K562 (cell line): ENCODE data around the gene TNPO3. TPM values are rescaled to one million over a fixed set of nuclear protein-coding genes. Genes with fewer than 3 reads are reported as not detected.

Experiments
- BCLAF1 ChIP-seq, 2 experiments: fragments of 450-650 bp in 1 of 2; IDR thresholded peaks; 2 replicates each; pipeline ENCODE4 v1.6.1; 2011 to 2017; ENCODE audit warnings: low read depth in 2 of 2, antibody characterized with exemption in 1 of 2, borderline replicate concordance in 1 of 2, low read length in 1 of 2, mild to moderate bottlenecking in 1 of 2, mixed read lengths in 1 of 2; ENCODE audit not compliant: control insufficient read depth in 1 of 2
- ETS1 ChIP-seq: conservative IDR thresholded peaks from 2 replicates; pipeline ENCODE4 v1.6.1; 2011; ENCODE audit warnings: low read depth, mild to moderate bottlenecking, low read length; ENCODE audit not compliant: control insufficient read depth
- POLR2G ChIP-seq: fragments of 200-400 bp; formaldehyde crosslinking; IDR thresholded peaks from 2 replicates; pipeline ENCODE4 v1.6.1; 2017; ENCODE audit warnings: low read depth, mild to moderate bottlenecking, antibody characterized with exemption, low read length, moderate library complexity
- RBBP5 ChIP-seq: fragments of 200-600 bp; sonication (generic); IDR thresholded peaks from 2 replicates; pipeline ENCODE4 v1.6.1; 2012; ENCODE audit warnings: borderline replicate concordance, mild to moderate bottlenecking, low read length, control low read depth, inconsistent platforms; ENCODE audit not compliant: insufficient read depth, poor library complexity, severe bottlenecking
- VEZF1 ChIP-seq: fragments of 200-800 bp; sonication (Bioruptor generic); IDR thresholded peaks from 2 replicates; pipeline ENCODE4 v1.6.1; 2017; ENCODE audit warnings: missing genetic modification characterization, missing compliant biosample characterization
- ZNF830 ChIP-seq: fragments of 250-450 bp; sonication (Bioruptor Pico); IDR thresholded peaks from 2 replicates; pipeline ENCODE4 v1.5.0; 2021; ENCODE audit warnings: mild to moderate bottlenecking
- polyA plus RNA-seq, 8 experiments: library from polyadenylated mRNA; depleted of rRNA in 4 of 8; stranded (reverse) in 5 of 8; unstranded in 3 of 8; fragments of >200 nt; fragmentation: Nextera tagmentation in 2 of 8; fragmentation: Illumina TruSeq in 1 of 8; extraction: Ambion mirVana in 2 of 8; extraction: Trizol in 1 of 8; gene quantifications; 2 replicates each; pipeline versions ENCODE4 v1.2.1 to v1.2.3, GENCODE V29; 2011 to 2014; ENCODE audit warnings: inconsistent platforms in 1 of 8, missing spikeins in 1 of 8
- total RNA-seq, 7 experiments: library from RNA; depleted of rRNA in 6 of 7; stranded (reverse); fragments of >200 nt in 6 of 7; fragmentation: Illumina TruSeq in 2 of 7; extraction: Trizol in 2 of 7; gene quantifications; 2 replicates each; pipeline versions ENCODE4 v1.2.1 to v1.2.3, GENCODE V29; 2011 to 2021; ENCODE audit warnings: low replicate concordance in 1 of 7

The TNPO3 gene
- total and polyA plus RNA-seq, 9 of the 15 experiments (the other 6 are each of a cell fraction or from before 2014, with no cell fraction given), result 35.8 to 125 (median 110) TPM

- no peak for TF ChIP-seq VEZF1 (CRISPR knock-in tag)
- no peak for TF ChIP-seq ZNF830 (CRISPR knock-in tag)
- TF ChIP-seq BCLAF1 (IDR thresholded peaks at IDR 0.05; ENCODE audit: borderline replicate concordance in 1 of 2, control insufficient read depth in 1 of 2, low read depth in 2 of 2, low read length in 1 of 2), result no peak
- peak; percentile 37 for TF ChIP-seq POLR2G
- TF ChIP-seq RBBP5, result no peak
- TF ChIP-seq ETS1, result no peak
Measured at GRCh38 chr7:128947854-128948253, 107.1 kb downstream of the TNPO3 start (continued).
